HepG2 (cell line): Measurements from ENCODE around the gene IL17RB. TPM values are rescaled to one million over a fixed set of nuclear protein-coding genes. Genes with fewer than 3 reads are reported as not detected.
A peak's percentile ranks its signal among the peaks of the same experiment; 100 is the strongest.

Experiments used
- DMTF1 ChIP-seq: sonication (generic); formaldehyde crosslinking; IDR thresholded peaks from 2 replicates; pipeline ENCODE4 v1.4.0; 2020; ENCODE audit warnings: mild to moderate bottlenecking, missing genetic modification reagents
- ETV5 ChIP-seq: IDR thresholded peaks from 2 replicates; pipeline ENCODE4 v1.6.1; 2018; ENCODE audit warnings: missing biosample characterization, missing genetic modification reagents, inconsistent platforms, borderline replicate concordance
- FOSL2 ChIP-seq: sonication (generic); formaldehyde crosslinking; IDR thresholded peaks from 2 replicates; pipeline ENCODE4 v1.4.0; 2020; ENCODE audit warnings: missing genetic modification reagents
- HNRNPL ChIP-seq: fragments of 200-400 bp; formaldehyde crosslinking; IDR thresholded peaks from 2 replicates; pipeline ENCODE4 v1.6.1; 2017; ENCODE audit warnings: mild to moderate bottlenecking, low read depth, low read length
- KIAA2018 ChIP-seq: sonication (generic); formaldehyde crosslinking; IDR thresholded peaks from 2 replicates; pipeline ENCODE4 v1.5.0; 2020; ENCODE audit warnings: mild to moderate bottlenecking, missing genetic modification reagents, borderline replicate concordance
- NR2F6 ChIP-seq, 2 experiments: IDR thresholded peaks; 2 replicates each; pipeline ENCODE4 v1.6.1; 2016; ENCODE audit warnings: antibody characterized with exemption in 1 of 2, mild to moderate bottlenecking in 1 of 2
- SETDB1 ChIP-seq: sonication (generic); formaldehyde crosslinking; IDR thresholded peaks from 2 replicates; pipeline ENCODE4 v1.5.1; 2020; ENCODE audit warnings: missing genetic modification reagents, mild to moderate bottlenecking, borderline replicate concordance
- SSRP1 ChIP-seq: IDR thresholded peaks from 2 replicates; pipeline ENCODE4 v1.6.1; 2016; ENCODE audit warnings: control low read depth
- TBL1XR1 ChIP-seq: fragments of 150-350 bp; IDR thresholded peaks from 2 replicates; pipeline ENCODE4 v1.6.1; 2014; ENCODE audit warnings: borderline replicate concordance, low read length; ENCODE audit not compliant: partially characterized antibody
- ZKSCAN1 ChIP-seq: fragments of 150-350 bp; IDR thresholded peaks from 2 replicates; pipeline ENCODE4 v1.6.1; 2014; ENCODE audit warnings: low read length
- ZNF280D ChIP-seq: sonication (generic); formaldehyde crosslinking; IDR thresholded peaks from 2 replicates; pipeline ENCODE4 v1.5.1; 2020; ENCODE audit warnings: mild to moderate bottlenecking, missing genetic modification reagents
- ZNF777 ChIP-seq: sonication (generic); formaldehyde crosslinking; IDR thresholded peaks from 2 replicates; pipeline ENCODE4 v1.4.0; 2020; ENCODE audit warnings: missing genetic modification reagents
- ZNF883 ChIP-seq: sonication (generic); formaldehyde crosslinking; IDR thresholded peaks from 2 replicates; pipeline ENCODE4 v1.5.1; 2020; ENCODE audit warnings: mild to moderate bottlenecking, missing genetic modification reagents; ENCODE audit errors: not compliant biosample characterization
- polyA plus RNA-seq, 8 experiments: library from polyadenylated mRNA; depleted of rRNA in 3 of 8; stranded (reverse) in 7 of 8; unstranded in 1 of 8; fragments of >200 nt; fragmentation: Illumina TruSeq in 4 of 8; extraction: Trizol in 4 of 8; gene quantifications; 2 replicates each; pipeline versions ENCODE4 v1.2.1 to v1.2.3, GENCODE V29; 2011 to 2016; ENCODE audit warnings: low read depth in 4 of 8, missing spikeins in 1 of 8, mixed read lengths in 1 of 8; ENCODE audit not compliant: insufficient read depth in 1 of 8
- total RNA-seq, 5 experiments: library from RNA; depleted of rRNA; stranded (reverse); fragments of >200 nt; fragmentation: Illumina TruSeq; extraction: Trizol; gene quantifications; 2 replicates each; pipeline ENCODE4 v1.2.3, GENCODE V29; 2016; ENCODE audit warnings: low read depth in 1 of 5
- TF ChIP-seq, protein P1 (sequence below): IDR thresholded peaks from 2 replicates; pipeline ENCODE4 v1.6.1; 2016; ENCODE audit warnings: mild to moderate bottlenecking, missing biosample characterization, missing genetic modification reagents

IL17RB gene
- total and polyA plus RNA-seq, 2 of the 13 experiments (the other 11 are each of a cell fraction or from before 2014, with no cell fraction given): 130 to 190 TPM

DNA sequence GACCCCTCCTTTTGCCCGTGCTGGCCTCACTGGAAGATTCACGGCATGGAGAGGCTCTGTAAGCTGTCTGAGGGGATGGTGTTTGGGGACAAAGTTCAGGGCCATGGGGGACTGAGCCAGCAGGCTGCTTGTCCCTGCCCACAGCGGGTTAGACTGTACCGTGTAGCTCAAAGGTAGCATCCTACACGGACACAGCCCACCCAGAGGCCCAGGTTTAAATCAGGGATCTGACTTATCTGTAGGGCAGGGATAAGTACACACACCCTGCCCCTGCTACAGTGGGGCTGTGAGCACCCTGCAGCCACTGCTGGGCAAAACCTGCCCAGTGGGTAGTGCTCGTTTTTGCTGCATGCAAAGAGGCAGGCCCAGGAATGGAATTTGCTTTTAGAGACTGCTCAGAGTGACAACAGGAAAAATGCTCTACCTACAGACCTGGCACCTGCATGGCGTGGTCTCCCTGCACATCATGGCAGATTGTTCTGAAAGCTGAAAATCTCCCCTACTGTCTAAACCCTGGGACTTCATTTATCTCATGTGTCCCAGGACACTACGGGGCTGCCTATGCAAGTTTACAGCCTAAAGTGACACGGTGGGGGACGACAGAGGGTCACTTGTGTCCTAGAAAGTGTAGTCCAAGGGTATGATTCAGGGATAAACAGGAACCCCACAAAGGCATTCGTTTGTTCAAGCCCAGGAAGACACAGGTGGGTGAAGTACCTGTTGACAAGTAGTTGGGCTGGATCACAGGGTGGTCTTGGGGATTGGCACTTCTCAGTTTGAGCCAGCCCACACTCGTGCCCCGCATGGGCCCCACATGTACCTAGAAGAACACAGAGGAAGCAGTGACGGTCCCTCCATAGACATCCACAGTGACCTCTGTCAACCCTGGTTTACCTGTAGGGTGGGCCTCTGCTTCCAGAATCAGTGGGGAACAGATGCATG lies 27.9 kb upstream of the IL17RB start (continued):
- 0 out of 2 replicates have a peak, but pooled peaks have one; percentile 26 for TF ChIP-seq ZNF280D (CRISPR knock-in tag)
- no peak for TF ChIP-seq SETDB1 (CRISPR knock-in tag)
- peak; percentile 27; the same call in 1 of the 2 replicates for TF ChIP-seq FOSL2 (CRISPR knock-in tag)
- TF ChIP-seq ETV5: no peak
- no peak for TF ChIP-seq ZKSCAN1
- TF ChIP-seq ZNF883: no peak
- TF ChIP-seq SSRP1 (CRISPR knock-in tag): peak; percentile 61; the same call in 1 of the 2 replicates
- TF ChIP-seq ZNF777 (CRISPR knock-in tag): no peak
- TF ChIP-seq HNRNPL: peak; percentile 67; the same call in 1 of the 2 replicates
- TF ChIP-seq NR2F6 (IDR thresholded peaks at IDR 0.05): peak; percentile 21; the same call in 1 of the 2 replicates
- no peak for TF ChIP-seq NR2F6 (CRISPR knock-in tag; IDR thresholded peaks at IDR 0.05)
- TF ChIP-seq KIAA2018 (CRISPR knock-in tag): no peak
- no peak for TF ChIP-seq DMTF1 (CRISPR knock-in tag)
- TF ChIP-seq, protein P1, sequence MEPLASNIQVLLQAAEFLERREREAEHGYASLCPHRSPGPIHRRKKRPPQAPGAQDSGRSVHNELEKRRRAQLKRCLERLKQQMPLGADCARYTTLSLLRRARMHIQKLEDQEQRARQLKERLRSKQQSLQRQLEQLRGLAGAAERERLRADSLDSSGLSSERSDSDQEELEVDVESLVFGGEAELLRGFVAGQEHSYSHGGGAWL (CRISPR knock-in tag): no peak
- no peak for TF ChIP-seq TBL1XR1
